Lower lobe of right lung (tissue), 2 donors: ENCODE results near the gene MPC1. TPM values are rescaled to one million over a fixed set of nuclear protein-coding genes. Genes with fewer than 3 reads are reported as not detected.

Source experiments
- ATAC-seq, 2 donors: fragments of 200-7000 bp; cut with Tn5 transposase; one replicate each; pipeline ENCODE4 v1.9.1; 2020 to 2022; ENCODE audit warnings: mild to moderate bottlenecking in 2 of 2, moderate library complexity in 2 of 2
- DNase-seq: peaks from one replicate; pipeline ENCODE4 v3.0.0-alpha.2; 2020
- H3K27ac ChIP-seq: fragments of 200-600 bp; one replicate; pipeline ENCODE4 v1.8.0; 2022
- H3K27me3 ChIP-seq: fragments of 200-600 bp; one replicate; pipeline ENCODE4 v1.8.0; 2022; ENCODE audit warnings: low read depth
- H3K36me3 ChIP-seq: fragments of 200-600 bp; one replicate; pipeline ENCODE4 v1.8.0; 2022; ENCODE audit warnings: mild to moderate bottlenecking
- H3K4me1 ChIP-seq: fragments of 200-600 bp; one replicate; pipeline ENCODE4 v1.8.0; 2022
- H3K4me3 ChIP-seq: fragments of 200-600 bp; one replicate; pipeline ENCODE4 v1.8.0; 2022; ENCODE audit warnings: mild to moderate bottlenecking
- H3K9me3 ChIP-seq: fragments of 200-600 bp; one replicate; pipeline ENCODE4 v1.8.0; 2022
- CTCF ChIP-seq: fragments of 200-600 bp; IDR thresholded peaks from one replicate; pipeline ENCODE4 v1.8.0; 2022; ENCODE audit warnings: antibody characterized with exemption, mild to moderate bottlenecking
- intact Hi-C: fragments of 100-400 bp; cut with DNase I; formaldehyde crosslinking; loops from one replicate; pipeline ENCODE4 v1.11.0; 2022
- total RNA-seq: library from RNA; stranded (reverse); fragmentation: NEBNext Ultra II Directional; extraction: Animal tissue kit (Norgen Biotek cat#: 25700); gene quantifications from one replicate; pipeline ENCODE4 v1.2.1, GENCODE V29; 2021
- donor health status: DM: no; HTN: yes; CAD: no; lungs with severe emphysema.

The MPC1 gene
- total RNA-seq, 1 donor from 2014 or later = 46.8 TPM

GRCh38 chr6:166353507-166353906 lies 29.2 kb downstream of the MPC1 start:
- no peak for DNase-seq
- no peaks in the 10 kb centered on the region for H3K4me1 ChIP-seq
- H3K4me3 ChIP-seq = no peak overlapping the region
- intact Hi-C loops = no loop called here
- no peaks in the 10 kb centered on the region for H3K36me3 ChIP-seq
- no peak overlapping the region for H3K27ac ChIP-seq
- no peaks in the 10 kb centered on the region for H3K9me3 ChIP-seq
- H3K27me3 ChIP-seq = no peaks in the 10 kb centered on the region
- TF ChIP-seq CTCF = no peak
- ATAC-seq = no peak

- ATAC-seq (no peak), DNase-seq (no peak)
- Histone ChIP-seq H3K4me3 (no peak overlapping the region), H3K36me3 (no peaks in the 10 kb centered on the region), H3K27ac (no peak overlapping the region), H3K4me1 (no peaks in the 10 kb centered on the region), H3K9me3 (no peaks in the 10 kb centered on the region), H3K27me3 (no peaks in the 10 kb centered on the region)
- TF ChIP-seq CTCF = no peak
- intact Hi-C loops = no loop called here
These were observed 29.8 kb downstream of the MPC1 start for GRCh38 chr6:166352923-166353322.

- Histone ChIP-seq H3K27me3 (no peaks in the 10 kb centered on the region), H3K36me3 (no peaks in the 10 kb centered on the region), H3K4me3 (no peak overlapping the region), H3K9me3 (no peaks in the 10 kb centered on the region), H3K4me1 (no peaks in the 10 kb centered on the region), H3K27ac (no peak overlapping the region)
- peak; percentile 75 to 86 for ATAC-seq
- intact Hi-C loops = no loop called here
- TF ChIP-seq CTCF = no peak
- DNase-seq = peak; percentile 47
These were observed 30.9 kb downstream of the MPC1 start for GRCh38 chr6:166351715-166352285.

- DNase-seq (no peak), ATAC-seq (no peak)
- H3K4me1 ChIP-seq = no peaks in the 10 kb centered on the region
- no peak for TF ChIP-seq CTCF
- intact Hi-C loops = no loop called here
- H3K27me3 ChIP-seq = no peaks in the 10 kb centered on the region
- no peak overlapping the region for H3K4me3 ChIP-seq
- no peak overlapping the region for H3K27ac ChIP-seq
- no peaks in the 10 kb centered on the region for H3K36me3 ChIP-seq
- no peaks in the 10 kb centered on the region for H3K9me3 ChIP-seq
These were observed 34.3 kb downstream of the MPC1 start for GRCh38 chr6:166348305-166348949.

- Histone ChIP-seq H3K27ac (no peak overlapping the region), H3K9me3 (no peaks in the 10 kb centered on the region), H3K27me3 (no peaks in the 10 kb centered on the region), H3K36me3 (no peaks in the 10 kb centered on the region), H3K4me1 (no peaks in the 10 kb centered on the region), H3K4me3 (no peak overlapping the region)
- DNase-seq = no peak
- TF ChIP-seq CTCF = no peak
- ATAC-seq = no peak
- intact Hi-C loops = no loop called here
These were observed 35.8 kb downstream of the MPC1 start for GRCh38 chr6:166346965-166347364.
